A673 (cell line): ENCODE results near the gene LGALS3BP. TPM values are rescaled to one million over a fixed set of nuclear protein-coding genes. Genes with fewer than 3 reads are reported as not detected.

Experiments used
- BruUV-seq: library from RNA; stranded (reverse); fragments of 400-500 nt; replicated peaks from 2 replicates; lab custom pipeline; 2021; lab: Mats Ljungman, UMichigan
- CTCF ChIA-PET: fragments of 300-600 bp; sonication (Branson Sonifier 250); formaldehyde crosslinking; loops from one replicate; lab custom pipeline; 2022; ENCODE audit warnings: antibody characterized with exemption; lab: Charles Lee
- POLR2A ChIA-PET: fragments of 300-600 bp; sonication (Branson Sonifier 250); formaldehyde crosslinking; loops from one replicate; lab custom pipeline; 2022; ENCODE audit warnings: antibody characterized with exemption; ENCODE audit not compliant: low non-redundant PET; lab: Charles Lee
- DNase-seq: peaks from one replicate; pipeline ENCODE4 v3.0.0-alpha.2; 2015; ENCODE audit warnings: low spot score
- H3K27ac ChIP-seq: fragments of 200-600 bp; sonication (generic); 2 replicates; pipeline ENCODE4 v1.5.1; 2016; ENCODE audit warnings: mixed run types, low read depth, mild to moderate bottlenecking, mixed read lengths, antibody characterized with exemption, low read length; ENCODE audit not compliant: poor library complexity, severe bottlenecking
- H3K27me3 ChIP-seq: fragments of 200-600 bp; sonication (generic); replicated peaks from 2 replicates; pipeline ENCODE4 v1.6.1; 2017; ENCODE audit warnings: mixed run types, low read depth, mild to moderate bottlenecking, mixed read lengths, antibody characterized with exemption, low read length; ENCODE audit not compliant: insufficient read depth, poor library complexity
- H3K36me3 ChIP-seq: fragments of 200-600 bp; sonication (generic); 2 replicates; pipeline ENCODE4 v1.6.1; 2016; ENCODE audit warnings: mixed run types, mild to moderate bottlenecking, mixed read lengths, antibody characterized with exemption, low read length; ENCODE audit not compliant: insufficient read depth, poor library complexity, severe bottlenecking
- H3K4me1 ChIP-seq: fragments of 200-600 bp; sonication (generic); 2 replicates; pipeline ENCODE4 v1.6.1; 2017; ENCODE audit warnings: mixed run types, mild to moderate bottlenecking, mixed read lengths, antibody characterized with exemption, low read length; ENCODE audit not compliant: insufficient read depth, poor library complexity, severe bottlenecking
- H3K4me3 ChIP-seq: fragments of 200-600 bp; sonication (generic); 2 replicates; pipeline ENCODE4 v1.5.1; 2016; ENCODE audit warnings: low read depth, mixed run types, mild to moderate bottlenecking, mixed read lengths, low read length; ENCODE audit not compliant: poor library complexity, severe bottlenecking
- H3K9me3 ChIP-seq: fragments of 200-600 bp; sonication (generic); 2 replicates; pipeline ENCODE4 v1.6.1; 2016; ENCODE audit warnings: mixed run types, low read depth, mild to moderate bottlenecking, mixed read lengths, antibody characterized with exemption, low read length; ENCODE audit not compliant: poor library complexity, severe bottlenecking
- EZH2 ChIP-seq: fragments of 200-600 bp; sonication (generic); IDR thresholded peaks from 2 replicates; pipeline ENCODE4 v1.6.1; 2017; ENCODE audit warnings: borderline replicate concordance, low read depth, mild to moderate bottlenecking, mixed read lengths, antibody characterized with exemption, low read length; ENCODE audit not compliant: poor library complexity, severe bottlenecking
- intact Hi-C: fragments of 100-400 bp; cut with micrococcal nuclease; formaldehyde crosslinking; loops from one replicate; pipeline ENCODE4 v1.10.0; 2022; ENCODE audit not compliant: unreplicated experiment
- total RNA-seq: library from RNA; stranded (reverse); gene quantifications from 2 replicates; pipeline ENCODE4 v1.2.3, GENCODE V29; 2021
- TF ChIP-seq, protein P1 (sequence below): fragments of 300-800, 200-600 bp; sonication (generic); conservative IDR thresholded peaks from 2 replicates; pipeline ENCODE4 v1.5.1; 2017; ENCODE audit warnings: low read depth, mild to moderate bottlenecking, antibody characterized with exemption, low read length, moderate library complexity, mixed read lengths

The LGALS3BP gene
- total RNA-seq, 1 experiment from 2014 or later = 295 TPM

DNA sequence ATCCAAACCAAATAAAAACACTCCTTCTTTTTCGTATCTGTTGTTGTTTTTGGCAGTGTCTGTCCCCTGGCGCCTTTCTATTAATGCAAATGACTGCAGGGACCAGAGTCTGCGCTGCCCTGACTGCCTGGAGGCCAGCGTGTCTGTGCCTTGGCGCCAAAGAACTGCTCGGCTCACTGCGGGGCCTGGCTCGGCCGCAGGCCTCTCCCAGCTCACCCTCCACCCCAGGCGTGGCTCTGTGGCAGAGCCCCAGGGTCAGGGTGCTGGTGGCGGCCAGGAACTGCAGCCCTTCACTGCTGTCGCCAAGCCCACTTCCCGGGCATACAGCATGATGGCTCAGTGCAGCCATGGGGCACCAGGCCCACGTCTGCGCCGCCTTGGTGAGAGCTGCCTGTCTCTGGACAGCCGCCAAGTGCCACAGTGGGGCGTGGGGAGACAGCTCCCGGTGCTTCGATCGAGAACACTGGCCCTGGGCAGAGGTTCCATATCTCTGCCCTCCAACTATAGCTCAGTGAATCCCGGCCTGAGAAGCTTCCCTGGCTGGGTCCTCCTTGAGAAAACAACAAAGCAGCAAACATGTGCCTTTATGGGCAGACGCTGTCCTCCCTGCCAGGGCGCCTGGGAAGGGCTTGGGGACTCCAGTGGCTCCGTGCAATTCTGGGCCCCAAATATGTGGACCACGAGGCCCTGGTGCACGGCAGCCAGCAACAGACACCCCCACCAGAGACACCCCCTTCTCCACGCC lies 18.8 kb upstream of the LGALS3BP start:
- Histone ChIP-seq H3K27ac (no peak overlapping the region), H3K36me3 (peaks cover 34% of the 10 kb centered on the region), H3K4me3 (no peak overlapping the region), H3K27me3 (no peaks in the 10 kb centered on the region), H3K9me3 (no peaks in the 10 kb centered on the region), H3K4me1 (no peaks in the 10 kb centered on the region)
- BruUV-seq = no TSS peak
- intact Hi-C loops = no loop called here
- POLR2A ChIA-PET = no interaction called here
- no peak for DNase-seq
- CTCF ChIA-PET = no interaction called here
- no peak for TF ChIP-seq EZH2
- TF ChIP-seq, protein P1, sequence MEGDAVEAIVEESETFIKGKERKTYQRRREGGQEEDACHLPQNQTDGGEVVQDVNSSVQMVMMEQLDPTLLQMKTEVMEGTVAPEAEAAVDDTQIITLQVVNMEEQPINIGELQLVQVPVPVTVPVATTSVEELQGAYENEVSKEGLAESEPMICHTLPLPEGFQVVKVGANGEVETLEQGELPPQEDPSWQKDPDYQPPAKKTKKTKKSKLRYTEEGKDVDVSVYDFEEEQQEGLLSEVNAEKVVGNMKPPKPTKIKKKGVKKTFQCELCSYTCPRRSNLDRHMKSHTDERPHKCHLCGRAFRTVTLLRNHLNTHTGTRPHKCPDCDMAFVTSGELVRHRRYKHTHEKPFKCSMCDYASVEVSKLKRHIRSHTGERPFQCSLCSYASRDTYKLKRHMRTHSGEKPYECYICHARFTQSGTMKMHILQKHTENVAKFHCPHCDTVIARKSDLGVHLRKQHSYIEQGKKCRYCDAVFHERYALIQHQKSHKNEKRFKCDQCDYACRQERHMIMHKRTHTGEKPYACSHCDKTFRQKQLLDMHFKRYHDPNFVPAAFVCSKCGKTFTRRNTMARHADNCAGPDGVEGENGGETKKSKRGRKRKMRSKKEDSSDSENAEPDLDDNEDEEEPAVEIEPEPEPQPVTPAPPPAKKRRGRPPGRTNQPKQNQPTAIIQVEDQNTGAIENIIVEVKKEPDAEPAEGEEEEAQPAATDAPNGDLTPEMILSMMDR = no peak

DNA sequence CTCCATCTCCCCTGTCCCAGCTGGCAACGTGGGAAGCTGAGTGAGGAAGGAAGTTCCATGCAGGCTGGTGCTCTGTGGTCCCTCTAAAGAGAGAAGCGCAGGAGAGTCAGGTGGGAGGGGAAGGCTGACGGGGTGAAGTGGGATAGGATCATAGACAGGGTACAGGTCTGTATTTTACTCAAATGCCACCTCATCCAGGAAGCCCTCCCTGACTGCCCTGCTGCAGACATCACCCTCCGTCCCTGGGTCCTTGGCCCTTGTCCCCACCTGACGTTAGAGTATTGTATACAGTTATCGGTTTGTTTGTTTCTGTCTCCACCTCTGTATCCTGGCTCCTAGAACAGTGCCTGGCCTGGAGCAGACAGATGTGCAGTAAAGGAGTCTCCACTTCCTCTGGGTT lies 18.2 kb upstream of the LGALS3BP start:
- intact Hi-C loops = no loop called here
- CTCF ChIA-PET = no interaction called here
- H3K27ac ChIP-seq = no peak overlapping the region
- TF ChIP-seq EZH2 = no peak
- TF ChIP-seq, protein P1 = no peak
- no peak for DNase-seq
- no peaks in the 10 kb centered on the region for H3K9me3 ChIP-seq
- POLR2A ChIA-PET = interaction anchor here (0.6 kb wide), 1 partner anchor 137 kb away, joined by 3 read pairs; no protein-coding TSS in a partner anchor
- no TSS peak for BruUV-seq
- H3K27me3 ChIP-seq = no peaks in the 10 kb centered on the region
- H3K4me3 ChIP-seq = no peak overlapping the region
- no peaks in the 10 kb centered on the region for H3K4me1 ChIP-seq
- H3K36me3 ChIP-seq = peaks cover 39% of the 10 kb centered on the region

DNA sequence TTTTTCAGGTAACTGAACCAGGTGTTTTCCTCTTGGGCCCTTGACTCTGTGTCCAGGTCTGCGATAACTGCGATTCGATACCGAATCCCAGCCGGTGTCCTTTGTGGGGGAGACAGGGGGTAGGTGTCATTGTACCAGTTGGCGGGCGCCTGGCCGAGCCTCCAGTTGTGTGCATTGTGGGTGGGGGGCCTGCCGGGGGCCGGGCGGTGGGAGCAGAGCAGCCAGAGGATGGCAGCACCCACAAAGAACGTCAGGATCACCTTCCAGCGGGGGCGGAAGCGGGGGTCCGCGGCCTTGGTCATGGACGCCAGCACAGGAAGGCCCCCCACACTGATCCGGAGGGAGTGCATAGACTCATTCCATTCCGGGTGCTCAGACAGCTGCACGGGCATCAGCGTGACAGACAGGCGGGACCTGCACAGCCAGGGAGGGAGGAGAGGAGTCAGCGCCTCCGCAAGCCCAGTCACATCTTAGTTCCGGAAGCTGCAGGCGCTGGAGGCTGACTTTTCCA lies 17.6 kb upstream of the LGALS3BP start:
- intact Hi-C loops = no loop called here
- TF ChIP-seq, protein P1 = no peak
- TF ChIP-seq EZH2 = no peak
- H3K27ac ChIP-seq = no peak overlapping the region
- BruUV-seq = no TSS peak
- H3K4me3 ChIP-seq = no peak overlapping the region
- H3K9me3 ChIP-seq = no peaks in the 10 kb centered on the region
- no peaks in the 10 kb centered on the region for H3K4me1 ChIP-seq
- CTCF ChIA-PET = no interaction called here
- no peaks in the 10 kb centered on the region for H3K27me3 ChIP-seq
- no peak for DNase-seq
- H3K36me3 ChIP-seq = peaks cover 45% of the 10 kb centered on the region
- POLR2A ChIA-PET = interaction anchor here (0.6 kb wide), 1 partner anchor 136 kb away, joined by 3 read pairs; no protein-coding TSS in a partner anchor
